Activated CD8-positive, alpha-beta memory T cell treated with anti-CD3 and anti-CD28 coated beads for 24 hours (primary cell): ENCODE measurements around the gene RFXANK.
"Not testable (repeated sequence)": the region's sequence is repeated elsewhere in the genome, so short reads cannot be mapped to it uniquely, and the experiment has no call there.

ENCODE experiments used
- DNase-seq: peaks from one replicate; pipeline ENCODE4 v3.0.0-alpha.2; 2020

The RFXANK gene

DNA sequence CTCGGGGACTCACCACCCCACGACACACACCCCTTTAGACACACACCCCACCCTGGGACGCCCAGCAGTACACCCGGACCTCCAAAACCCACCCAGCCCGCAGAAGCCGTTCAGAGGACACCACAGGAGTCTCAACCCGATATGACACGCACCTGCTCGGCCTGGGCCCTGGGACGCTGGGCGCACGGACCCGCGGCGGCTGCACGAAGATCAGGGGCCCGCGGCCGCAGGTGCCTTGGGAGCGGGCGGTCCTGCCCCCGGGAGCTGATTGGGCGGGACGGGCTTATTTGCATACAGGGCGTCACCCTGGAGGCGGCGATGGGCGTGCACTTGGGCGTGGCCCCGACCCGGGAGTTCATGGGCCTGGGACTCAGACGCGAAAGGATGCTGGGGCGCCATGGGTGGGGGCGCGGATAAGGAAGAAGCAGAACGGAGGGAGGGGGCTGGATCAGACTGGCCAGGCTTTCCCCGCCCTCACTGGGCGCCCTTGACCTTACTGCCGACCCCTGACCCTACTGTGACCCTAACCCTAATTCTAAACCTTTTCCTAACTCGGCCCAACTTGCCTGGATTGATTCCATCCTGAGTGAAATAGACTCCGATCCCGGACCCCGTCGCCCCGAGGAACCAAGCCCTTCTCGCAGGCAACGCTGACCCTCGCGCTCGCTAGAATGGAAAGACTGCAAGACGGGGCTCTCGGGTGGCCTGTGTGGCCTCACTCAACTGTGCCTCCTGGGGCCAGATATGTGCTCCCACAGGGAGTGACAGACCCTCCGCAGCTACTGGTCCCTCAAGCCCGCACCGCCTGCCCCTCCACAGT lies 21.8 kb upstream of the RFXANK start, which contains the start of gene MEF2B:
Gene MEF2B (minus strand): TSS at position 211 of the 820 bp plus-strand sequence. CDS start 19,528 bp downstream, outside the sequence.
- peak; percentile 90 for DNase-seq

DNA sequence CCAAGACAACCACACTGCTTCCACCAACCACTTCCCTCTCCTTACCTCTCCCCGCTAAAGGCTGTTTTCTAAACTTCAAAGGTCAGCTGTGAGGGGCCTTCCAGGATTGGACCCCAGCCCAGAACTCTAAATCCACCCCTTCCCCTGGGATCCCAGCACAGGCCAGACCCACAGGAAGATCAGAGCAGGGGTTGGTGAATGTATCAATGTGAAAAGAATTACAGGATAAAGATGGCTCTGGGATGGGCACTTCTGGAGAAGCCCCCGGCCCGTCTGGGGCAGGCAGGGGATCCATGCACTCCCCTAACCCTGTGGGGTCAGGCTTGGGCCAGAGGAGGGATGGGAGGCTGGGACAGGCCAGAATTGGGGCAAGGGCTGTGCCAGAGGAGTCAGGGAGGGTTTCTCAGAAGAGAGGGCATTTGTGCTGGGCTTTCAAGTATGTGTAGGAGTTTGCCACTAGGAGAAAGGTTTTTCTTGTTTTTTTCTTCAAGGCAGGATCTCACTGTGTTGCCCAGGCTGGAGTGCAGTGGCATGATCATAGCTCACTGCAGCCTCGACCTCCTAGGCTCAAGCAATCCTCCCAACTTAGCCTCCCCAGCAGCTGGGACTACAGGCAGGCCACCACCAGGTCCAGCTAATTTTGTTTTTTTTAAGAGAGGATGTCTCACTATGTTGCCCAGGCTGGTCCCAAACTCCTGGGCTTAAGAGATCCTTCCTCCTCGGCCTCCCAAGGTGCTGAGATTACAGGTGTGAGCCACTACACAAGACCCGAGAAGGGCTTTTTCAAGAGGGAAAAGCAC lies 21.0 kb upstream of the RFXANK start:
- DNase-seq: no peak

DNA sequence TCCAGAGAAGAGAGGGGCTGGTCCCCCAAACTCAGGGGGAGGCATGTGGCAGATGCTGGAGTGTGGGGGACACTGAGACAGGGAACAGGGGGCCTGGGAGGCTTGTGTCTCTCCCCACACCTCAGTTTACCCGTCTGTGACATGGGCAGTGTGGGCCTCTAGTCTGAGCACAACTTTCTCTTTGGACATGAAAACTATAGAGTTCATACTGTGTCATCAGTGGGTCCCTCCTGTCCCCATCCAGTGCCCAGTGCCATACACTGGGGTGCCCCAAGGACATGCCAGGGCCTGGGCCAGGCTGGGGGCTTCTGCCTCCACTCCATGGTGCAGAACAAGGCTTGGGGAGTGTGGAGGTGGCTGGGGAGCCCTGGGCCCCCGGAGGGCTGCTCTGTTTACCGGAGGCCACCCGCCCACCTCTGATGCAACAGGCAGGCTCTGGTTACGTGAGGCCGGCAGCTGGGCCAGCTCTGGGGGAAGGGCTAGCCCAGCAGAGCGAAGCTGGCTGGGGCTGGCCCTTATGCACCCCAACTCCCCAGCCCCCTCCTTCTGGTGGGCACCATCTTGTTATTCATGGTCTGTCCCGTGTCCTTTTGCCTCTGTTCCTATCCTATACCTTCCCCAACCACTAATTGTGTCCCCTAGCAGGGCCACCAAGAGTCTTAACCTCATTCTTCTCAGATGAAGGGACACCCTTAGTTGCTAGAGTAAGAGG lies 20.1 kb upstream of the RFXANK start:
- no peak for DNase-seq

DNA sequence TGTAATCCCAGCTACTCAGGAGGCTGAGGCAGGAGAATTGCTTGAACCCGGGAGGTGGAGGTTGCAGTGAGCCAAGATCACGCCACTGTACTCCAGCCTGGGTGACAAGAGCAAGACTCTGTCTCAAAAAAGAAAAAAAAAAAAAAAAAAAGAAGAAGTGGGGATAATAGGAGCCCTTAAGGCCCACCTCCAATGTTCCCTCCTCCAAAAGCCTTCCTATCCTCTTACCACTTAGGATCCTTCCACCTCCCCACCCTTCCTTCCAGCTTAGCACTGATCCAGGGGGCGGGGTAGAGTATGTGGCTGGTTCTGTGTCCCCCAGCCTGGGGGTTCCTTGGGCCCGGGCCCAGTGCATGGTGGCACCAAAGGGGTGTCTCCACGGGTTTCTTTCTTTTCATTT lies 18.8 kb upstream of the RFXANK start:
- not testable (repeated sequence) for DNase-seq

DNA sequence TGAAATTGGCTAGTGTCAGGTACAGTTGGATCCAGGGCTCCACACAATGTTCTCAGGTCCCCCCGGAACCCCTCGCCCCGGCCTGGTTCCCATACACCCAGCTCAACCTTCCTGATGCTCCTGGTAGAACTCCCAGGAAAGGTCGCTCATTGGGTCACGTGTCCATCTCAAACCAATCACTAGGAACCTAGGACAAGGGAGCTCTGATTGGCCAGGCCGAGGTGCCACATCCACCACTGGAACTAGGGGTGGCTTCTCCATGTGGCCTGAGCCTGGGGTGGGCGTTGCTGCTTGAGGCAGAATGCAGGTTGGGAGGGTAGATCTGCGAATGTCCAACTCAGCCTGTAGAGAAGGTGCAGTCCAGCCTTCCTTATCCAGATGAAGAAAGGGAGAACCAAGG lies 15.1 kb upstream of the RFXANK start:
- DNase-seq: no peak

DNA sequence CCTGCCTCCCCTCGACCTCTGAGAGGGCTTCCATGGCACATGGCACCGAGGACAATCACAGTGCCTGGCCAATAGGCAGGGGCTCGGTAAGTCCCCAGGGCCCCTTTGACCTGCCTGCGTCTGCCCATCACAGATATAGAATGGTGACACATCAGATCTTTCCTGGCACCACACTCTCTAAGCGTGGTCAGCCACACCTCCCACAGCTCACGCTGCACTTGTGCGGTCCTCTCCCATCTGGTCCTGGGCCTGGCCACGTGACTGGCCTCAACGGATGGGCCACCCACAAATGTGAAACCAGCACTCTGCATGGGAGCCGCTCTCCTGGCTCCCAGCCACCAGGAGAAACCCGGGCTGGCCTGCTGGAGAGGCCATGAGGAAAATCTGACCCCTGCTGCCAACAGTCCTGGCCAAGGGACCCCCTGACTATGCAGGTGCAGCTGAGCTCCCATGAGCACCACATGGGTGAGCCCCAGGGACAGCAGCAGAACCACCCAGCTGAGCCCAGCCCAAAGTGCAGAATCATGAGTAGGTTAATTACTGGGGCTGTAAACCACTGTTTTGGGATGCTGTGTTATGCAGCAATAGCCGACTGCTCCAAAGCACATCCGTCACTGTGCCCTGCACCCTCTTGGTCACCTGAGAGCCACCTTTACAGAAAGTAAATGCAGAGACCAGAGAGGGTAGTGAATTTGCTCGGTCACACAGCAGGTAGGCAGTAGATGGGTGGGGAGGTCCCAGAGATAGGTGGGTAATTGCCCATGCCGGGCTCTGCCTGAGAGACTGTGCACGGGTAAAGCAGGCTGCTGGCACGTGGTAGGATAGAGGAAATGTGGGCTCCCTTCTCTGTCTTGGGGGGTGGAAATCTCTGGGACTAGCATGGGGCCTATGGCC lies 12.3 kb upstream of the RFXANK start:
- DNase-seq: no peak

DNA sequence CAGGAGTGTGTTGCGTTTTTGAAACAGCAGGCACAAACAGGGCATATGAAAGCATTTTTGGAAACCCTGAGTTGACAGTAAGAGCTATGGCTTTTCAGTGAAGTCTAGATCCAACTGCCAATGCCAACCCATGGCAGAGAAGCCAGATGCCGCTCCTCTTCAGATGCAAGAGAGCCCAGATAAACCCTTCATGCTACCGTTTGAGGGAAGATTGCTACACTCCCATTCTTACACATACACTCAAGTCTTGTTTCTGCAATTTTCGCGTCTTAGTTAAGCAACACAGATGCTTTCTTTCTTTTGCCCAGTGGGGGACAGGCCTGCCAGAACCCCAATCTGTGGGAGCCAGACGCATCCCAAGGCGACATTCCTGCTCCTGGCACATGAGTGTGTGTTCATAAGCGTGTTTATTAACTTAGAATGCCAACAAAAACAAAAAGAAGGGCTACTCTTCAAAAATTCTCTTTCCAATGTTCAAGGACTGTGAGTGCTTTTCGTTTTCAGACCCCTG lies 10.5 kb upstream of the RFXANK start:
- DNase-seq: no peak

DNA sequence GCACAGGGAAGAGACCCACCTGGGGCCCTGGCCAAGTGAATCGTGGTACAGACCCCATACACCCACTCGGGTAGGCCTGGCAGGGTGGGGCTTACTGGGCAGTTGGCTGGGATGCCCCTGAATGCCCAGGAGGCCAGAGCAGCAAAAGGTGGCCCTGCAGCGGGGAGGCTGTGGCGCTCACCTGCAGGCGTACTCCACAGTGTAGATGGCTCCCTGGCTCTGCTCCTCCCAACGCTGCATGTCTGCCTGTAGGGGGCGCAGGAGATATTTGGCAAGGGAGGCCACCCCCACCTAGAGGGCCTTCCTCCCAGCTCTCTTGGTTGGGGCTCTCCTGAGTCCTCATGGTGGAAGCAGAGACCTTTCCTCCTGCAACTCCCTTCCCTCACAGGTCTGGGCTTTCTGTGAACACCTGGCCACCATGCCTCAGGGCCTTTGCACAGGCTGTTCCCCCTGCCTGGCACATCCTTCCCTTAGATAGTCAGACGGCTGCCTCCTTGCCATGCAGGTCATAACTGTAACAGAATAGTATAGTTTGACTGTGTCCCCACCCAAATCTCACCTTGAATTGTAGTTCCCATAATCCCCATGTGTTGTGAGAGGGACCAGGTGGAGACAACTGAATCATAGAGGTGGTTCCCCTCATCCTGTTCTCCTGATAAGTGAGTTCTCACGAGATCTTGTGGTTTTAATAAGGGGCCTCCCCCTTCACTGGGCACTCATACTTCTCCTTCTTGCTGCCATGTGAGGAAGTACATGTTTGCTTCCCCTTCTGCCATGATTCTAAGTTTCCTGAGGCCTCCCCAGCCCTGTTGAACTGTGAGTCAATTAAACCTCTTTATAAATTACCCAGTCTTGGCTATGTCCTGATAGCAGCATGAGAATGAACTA lies 6.0 kb upstream of the RFXANK start:
- peak; percentile 82 for DNase-seq

DNA sequence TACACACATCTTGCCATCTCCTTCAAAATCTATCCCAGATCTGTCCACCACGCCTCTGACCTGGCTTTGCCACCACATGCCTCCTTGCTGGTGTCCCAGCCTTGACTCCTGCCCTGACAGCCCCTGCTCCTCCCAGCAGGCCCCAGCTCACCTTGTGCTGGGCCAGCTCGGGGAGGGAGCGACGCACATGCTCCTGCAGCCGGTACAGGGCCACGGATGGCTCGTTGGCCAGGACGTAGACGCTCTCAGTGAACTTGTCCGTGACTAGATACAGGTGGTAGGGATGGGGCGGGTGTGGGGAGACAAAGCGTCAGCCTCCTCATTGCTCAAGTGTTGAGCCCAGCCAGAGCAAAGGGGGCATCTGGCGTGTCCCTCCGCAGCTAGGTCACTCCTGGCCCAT lies 5.3 kb upstream of the RFXANK start:
- no peak for DNase-seq

DNA sequence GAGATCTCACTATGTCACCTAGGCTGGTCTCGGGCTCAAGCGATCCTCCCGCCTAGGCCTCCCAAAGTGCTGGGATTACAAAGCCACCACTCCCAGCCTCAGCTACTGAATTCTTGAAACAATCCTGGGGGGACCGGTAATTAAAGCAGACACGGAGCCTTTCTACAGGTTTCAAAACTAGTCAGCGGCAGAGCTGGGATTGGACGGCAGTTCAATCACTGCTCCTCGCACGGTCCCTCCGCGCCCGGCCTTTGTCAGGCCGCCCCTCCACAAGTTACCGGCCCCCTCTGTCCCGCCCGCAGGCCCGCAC lies 335 bp upstream of the RFXANK start:
- no peak for DNase-seq

DNA sequence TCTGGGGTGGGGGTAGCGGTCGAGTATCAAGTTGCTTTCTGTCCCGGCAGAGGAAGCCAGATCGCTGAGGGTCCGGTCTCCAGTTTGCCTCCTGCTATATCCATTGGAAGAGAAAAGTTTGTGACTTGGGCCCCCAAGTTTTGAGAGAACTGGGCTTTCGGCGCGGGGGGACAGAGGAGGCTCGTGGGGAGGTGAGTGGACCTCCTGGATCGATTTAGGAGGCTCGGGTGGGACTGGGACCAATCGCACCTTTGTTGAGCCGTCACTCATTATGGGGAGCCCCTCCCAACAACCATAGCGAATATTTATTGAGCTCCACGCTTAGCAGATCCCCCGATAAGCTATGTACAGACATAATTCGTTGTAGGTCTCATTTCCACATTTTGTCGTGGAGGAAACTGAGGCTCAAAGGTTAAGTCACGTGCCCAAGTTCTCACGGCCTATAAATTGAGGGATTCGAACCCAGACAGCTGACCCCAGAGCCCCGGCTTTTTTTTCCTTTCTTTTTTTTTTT lies 909 bp downstream of the RFXANK start:
- no peak for DNase-seq

DNA sequence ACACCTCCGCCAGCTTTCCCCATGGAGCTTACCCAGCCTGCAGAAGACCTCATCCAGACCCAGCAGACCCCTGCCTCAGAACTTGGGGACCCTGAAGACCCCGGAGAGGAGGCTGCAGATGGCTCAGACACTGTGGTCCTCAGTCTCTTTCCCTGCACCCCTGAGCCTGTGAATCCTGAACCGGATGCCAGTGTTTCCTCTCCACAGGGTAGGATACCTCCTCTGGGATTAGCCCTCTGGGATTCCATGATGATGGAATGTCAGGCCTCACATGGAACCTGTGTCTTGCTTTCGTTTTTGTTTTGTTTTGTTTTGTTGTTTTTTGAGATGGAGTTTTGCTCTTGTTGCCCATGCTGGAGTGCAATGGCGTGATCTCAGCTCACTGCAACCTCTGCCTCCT lies 1.9 kb downstream of the RFXANK start:
- DNase-seq: no peak

DNA sequence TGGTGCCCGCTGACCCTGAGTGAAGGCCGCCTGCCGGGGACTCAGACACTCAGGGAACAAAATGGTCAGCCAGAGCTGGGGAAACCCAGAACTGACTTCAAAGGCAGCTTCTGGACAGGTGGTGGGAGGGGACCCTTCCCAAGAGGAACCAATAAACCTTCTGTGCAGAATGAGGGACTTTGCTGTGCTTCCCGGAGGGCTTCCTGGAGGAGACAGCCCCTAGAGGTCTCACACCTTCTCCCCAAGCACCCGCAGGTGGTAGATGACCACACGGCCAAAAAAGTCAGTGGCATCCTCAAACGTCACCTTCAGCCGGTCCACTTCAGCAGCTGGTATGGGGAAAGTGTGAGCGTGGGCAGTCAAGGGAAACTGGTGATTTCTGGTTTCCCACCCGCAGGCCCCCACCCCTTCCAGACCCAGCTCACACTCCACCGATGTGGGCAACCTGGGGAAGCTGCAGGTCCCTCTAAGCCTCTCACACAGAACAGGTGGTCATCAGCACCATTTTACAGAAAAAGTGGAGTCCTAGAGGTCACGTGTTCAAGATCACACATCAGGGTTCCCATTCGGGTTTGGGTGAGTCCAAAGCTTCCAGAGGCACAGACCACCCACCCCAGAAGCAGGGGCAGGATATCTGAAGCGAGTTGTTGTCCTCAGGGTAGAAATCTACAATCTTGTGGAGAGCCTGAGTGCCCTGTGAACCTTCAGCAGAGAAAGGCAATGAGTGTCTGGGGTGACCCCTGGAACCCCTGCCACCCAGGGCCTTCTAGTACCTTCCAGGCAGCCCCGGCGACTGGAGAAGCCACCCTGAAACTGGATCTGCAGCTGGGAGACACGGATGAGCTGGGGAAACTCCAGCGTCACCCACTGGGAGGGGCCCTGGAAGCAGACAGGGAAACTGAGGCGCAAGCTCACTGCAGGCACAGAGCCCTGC lies 9.9 kb downstream of the RFXANK start:
- no peak for DNase-seq

DNA sequence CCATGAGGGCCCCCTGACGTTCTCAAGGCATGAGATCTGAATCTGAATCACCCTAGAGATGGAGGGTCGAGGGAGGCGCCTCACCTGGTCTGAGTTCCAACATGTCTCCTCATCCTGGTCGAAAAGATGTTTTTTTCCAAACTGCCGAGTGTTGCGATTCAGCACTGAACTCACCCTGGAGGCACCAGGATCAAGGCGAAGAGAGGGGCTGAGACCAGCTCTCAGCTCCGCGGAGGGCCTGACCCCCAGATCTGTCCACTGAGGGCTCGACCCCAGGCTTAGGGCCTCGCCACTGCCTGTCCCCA lies 10.6 kb downstream of the RFXANK start:
- DNase-seq: no peak

DNA sequence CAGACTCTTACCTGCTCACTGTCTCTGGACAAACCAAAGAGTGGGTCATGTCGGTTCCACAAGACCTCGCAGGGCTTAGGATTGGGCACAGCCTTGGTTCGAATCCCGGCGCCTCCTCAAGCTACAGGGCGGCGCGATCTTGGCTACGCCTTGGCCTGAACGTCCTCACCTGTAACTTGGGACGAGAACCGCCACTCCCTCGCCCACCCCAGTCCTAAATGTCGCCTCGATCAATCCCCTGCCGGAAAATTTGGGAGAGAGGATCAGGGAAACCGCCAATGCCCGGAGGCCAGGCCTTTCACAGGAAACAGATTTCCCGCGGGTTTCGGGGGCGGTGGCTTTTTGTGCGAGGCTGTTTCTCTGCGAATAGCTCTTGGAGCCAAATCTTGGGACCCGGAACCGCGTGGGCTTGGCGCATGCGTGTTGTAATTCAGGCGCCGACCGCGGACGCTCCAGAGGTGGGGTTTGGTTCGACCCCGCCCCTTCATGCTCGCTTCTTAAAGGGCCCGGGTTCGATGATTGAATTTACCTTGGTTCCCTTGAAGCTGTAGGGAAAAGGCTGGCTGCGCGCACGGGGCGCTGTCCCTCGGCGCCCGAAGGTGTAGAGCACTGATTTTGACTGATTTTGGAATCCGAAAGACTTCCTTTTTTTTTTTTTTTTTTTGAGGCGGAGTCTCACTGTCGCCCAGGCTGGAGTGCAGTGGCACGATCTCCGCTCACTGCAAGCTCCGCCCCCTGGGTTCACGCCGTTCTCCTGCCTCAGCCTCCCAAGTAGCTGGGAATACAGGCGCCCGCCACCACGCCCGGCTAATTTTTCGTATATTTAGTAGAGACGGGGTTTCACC lies 11.2 kb downstream of the RFXANK start, which contains the start of gene NR2C2AP:
Gene NR2C2AP (minus strand): TSS at position 403 of the 845 bp plus-strand sequence. CDS start 354 bp downstream, at position 49.
- DNase-seq: peak; percentile 96

DNA sequence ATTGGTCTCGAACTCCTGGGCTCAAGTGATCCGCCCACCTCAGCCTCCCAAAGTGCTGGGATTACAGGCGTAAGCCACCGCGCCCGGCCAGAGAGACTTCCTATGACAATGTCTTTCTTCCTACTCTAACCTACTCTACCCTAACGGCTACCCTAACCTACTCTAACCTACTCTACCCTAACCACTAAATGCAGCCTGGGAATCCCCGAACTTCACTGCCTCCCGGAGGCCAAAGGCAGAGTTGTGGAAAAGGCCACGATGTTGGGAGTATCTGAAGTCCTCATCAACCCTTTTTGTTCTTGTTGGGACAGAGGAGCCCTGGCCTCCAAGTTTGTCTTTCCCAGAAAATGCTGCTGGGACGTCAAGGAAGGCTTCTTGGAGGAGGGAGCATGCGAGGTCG lies 12.1 kb downstream of the RFXANK start:
- DNase-seq: no peak

DNA sequence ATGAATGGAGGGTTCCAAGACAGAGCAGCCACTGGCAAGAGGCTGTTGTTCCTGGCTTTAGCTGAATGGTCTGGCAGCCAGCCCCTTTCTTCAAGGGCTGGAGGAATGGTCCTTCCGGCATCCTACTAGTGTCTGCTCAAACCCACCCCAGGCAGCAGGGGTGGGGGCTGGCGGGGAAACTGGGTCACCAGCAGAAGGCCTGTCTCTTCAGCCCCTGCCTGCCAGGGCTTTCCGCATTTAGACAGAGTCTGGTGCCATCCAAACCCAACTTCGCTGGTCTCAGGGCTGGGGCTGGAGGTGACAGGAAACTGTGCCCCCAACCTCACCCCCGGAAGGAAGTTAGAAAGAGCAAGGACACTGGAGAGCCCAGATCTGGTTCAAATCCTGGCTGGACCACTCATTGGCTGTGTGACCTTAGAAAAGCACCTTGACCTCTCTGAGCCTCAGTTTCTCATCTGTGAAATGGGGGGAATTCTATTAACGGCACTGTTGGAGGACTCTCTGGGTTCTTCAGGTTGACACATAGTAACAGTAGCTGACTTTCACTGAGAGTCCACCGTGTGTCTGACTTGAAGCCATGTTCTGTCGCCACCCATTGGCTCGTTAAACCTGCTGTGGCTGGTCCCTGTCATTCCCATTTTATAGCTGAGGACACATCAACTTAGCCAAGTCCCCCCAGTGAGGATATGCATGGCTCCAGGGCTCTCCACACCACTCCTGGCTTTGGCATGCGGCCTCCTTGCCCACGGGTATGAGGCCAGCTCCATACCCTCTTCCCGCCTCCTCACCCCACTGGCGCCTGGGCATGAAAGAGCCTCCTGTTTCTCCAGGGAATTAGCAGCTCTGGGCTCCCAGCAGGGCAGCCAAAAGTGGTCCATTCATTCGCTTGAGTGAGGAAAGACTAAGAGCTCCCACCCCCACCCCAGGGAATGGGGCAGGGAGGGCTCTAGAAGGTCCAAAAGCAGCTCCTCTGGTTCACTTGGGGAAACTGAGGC lies 13.7 kb downstream of the RFXANK start:
- no peak for DNase-seq

DNA sequence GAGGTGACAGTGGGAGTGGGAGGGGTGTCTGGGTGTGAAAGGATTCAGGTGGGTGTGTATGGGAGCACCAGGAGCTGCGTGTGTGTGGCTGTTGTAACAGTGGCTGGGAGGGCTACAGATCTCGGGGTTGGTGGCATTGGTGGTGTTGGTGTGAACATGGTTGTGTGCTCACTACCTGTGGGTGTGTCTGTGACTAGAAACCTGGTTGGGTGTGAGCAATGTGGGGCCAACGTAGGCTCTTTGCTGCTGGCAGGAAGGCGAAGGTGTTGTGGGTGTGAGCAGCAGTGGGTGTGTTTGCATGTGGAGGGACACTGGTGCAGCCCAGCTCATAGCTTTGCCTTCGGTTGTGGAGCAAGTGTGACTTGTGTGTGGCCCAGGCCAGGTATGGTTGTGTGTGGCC lies 14.9 kb downstream of the RFXANK start:
- DNase-seq: no peak
